ENCODE results near the gene SNRPA1.

DNA sequence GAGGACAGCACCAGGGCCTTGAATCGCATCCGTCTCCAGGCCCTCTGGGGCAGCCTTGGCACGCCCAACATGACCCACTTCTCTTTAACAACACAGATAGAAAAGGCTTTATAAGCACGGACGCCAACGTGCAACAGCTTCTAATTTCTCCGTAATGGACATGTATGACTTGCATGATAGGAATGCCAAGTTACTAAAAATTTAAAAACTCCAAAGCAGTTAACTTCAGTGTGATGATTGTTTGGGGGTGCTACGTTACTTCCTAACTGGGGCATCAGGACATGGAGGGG is 30.9 kb upstream of the SNRPA1 start:
- no peak for TF ChIP-seq EZH2phosphoT487 (conservative IDR thresholded peaks at IDR 0.05; ENCODE audit: low read length)
- no peak for TF ChIP-seq CTCF (IDR thresholded peaks at IDR 0.05; ENCODE audit: insufficient read depth, low read length, poor library complexity, severe bottlenecking)
